GOT3 (cell line): Measurements from ENCODE around the gene MGST2.
"Not testable (repeated sequence)": the region's sequence is repeated elsewhere in the genome, so short reads cannot be mapped to it uniquely, and the experiment has no call there.

Source experiments
- DNase-seq: peaks from one replicate; lab custom pipeline; 2025; ENCODE audit warnings: mixed read lengths; lab: John Stamatoyannopoulos, UW

MGST2 gene

DNA sequence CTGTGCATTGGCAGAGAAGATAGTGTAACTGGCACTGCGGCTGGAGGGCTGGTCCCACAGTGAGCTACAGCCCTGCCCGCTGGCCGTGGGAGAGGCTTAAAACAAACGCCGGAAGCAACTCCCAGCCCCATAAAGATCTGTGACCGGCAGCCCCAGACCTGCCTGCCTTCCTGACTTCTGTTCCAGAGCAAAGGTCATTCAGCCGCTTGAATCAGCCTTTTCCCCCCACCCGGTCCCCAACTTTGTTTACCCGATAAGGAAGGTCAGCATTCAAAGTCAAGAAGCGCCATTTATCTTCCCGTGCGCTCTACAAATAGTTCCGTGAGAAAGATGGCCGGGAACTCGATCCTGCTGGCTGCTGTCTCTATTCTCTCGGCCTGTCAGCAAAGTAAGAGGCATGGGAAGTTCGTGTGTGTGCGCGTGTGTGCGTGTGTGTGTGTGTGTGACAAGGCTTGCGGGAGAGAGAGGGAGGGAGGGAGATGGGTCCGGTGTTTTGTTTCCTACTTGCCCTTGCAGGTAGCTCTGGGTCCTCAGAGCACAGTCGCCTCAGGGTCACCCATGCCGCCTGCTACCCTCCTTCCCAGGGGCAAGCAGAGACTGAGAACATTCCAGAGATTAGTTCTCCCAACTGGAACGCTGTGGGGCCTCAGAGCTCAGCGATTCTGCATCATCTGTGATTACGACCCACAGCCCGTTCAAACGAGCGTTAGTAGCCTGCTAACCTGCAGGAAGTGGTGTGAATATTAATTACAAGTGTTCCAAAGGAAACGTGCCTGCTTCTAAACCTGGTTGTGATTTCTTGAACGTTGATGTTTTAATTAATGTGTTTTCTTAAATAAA, at the start of gene MGST2:
Gene MGST2 (plus strand): TSS at position 130 of the 840 bp plus-strand sequence. CDS start 201 bp downstream, at position 331.
- no peak for DNase-seq

DNA sequence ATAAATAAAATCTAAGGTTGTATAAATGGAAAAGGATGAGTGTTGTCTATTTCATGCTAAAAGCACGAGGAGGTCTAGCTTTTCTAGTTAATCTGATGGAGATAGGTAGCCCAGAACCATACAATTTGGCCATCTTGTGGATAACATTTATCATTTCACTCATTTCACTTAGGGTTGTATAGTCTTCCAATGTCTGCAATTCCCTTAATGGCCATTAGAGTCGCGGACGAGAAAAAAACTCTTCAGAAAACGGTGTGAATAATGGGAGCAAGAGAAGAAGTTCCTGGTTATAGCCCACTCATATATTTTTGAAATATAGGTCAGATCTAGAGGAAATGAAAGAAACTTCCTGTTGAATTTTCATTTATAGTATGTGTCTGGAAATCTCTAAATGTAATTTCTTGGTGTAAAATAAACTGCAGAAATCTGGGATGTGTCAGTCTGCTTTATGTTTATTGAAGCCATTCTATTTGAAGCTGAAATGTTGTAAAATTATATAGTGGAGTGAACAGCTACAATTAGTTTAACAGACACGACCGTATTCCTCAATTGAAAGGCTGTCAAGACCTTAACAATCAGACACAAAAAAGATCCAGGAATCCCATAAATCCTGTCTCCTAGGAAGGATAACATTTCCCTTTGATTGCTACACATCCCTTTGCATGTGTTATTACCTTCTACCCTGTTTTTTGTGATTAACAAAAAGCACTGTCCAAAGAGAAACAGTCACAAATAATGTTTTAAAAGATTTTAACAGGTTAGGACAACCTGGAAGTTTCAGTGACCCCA, 47.7 kb upstream of the MGST2 start:
- no peak for DNase-seq

- no peak for DNase-seq
These were observed 46.0 kb upstream of the MGST2 start for GRCh38 chr4:139619644-139620043.

DNA sequence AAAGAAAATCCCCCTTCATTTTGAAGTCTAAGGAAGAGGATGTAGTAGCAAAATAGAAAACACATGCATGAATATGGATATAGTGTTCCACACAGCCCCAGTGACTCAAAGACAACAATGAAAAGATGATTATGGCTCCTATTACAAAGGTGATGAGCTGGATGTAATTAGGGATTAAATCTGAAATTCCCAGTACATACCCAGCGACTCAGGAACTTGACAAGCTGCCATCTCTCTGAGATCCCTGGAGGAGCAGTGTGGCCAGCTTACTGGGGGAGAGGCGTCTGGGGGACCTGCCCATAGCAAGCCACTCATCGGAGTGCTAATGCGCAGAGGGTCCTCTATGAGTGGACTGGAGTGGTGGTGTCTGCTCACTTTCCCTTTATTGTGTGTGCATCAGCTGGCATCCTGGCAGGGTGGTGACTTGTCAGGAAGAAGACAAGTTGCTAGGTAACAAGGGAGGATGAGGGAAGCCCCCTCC, 42.7 kb upstream of the MGST2 start:
- DNase-seq: no peak

GRCh38 chr4:139624441-139625092, 41.1 kb upstream of the MGST2 start:
- no peak for DNase-seq

- no peak for DNase-seq
These were observed 40.5 kb upstream of the MGST2 start for GRCh38 chr4:139625093-139625455.

GRCh38 chr4:139625482-139625881, 40.1 kb upstream of the MGST2 start:
- no peak for DNase-seq

DNA sequence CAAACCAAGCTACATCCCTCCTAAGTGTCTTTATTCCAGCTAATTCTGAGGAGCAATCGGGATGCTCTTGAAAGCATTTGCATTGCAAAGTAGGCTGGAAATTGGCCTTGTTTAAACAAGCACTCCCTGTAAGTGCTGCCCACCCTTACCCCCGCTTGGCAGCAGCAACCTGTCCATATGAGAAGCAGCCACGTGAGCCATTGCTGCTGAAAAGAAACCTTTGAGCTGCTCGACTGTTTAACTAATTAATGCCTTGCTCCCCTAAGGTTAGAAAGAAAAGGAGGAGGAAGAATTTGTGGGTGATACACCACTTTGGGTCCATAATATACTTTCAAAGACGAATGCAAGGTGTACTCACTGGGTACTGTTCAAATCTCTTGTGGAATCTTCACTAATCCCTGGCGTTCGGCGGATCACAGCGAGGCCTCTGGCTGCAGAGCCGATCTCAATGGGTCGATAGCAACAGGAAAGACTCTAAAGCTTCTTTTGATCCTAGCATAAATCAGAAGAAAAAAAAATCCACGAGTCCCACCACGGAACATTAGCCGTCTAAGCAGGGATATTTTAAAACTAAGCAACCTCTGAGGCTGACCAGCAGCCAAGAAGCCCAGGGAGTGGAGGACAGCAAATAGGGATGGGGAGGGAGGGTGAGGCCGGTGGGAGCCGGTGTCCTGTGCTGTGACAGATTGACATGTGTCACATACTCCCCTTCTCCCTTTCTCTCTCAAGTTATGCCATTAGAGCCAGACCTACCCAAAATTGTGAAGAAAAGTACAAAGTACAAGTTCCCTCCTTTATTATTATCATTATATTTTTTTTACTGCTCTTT, 37.2 kb upstream of the MGST2 start:
- no peak for DNase-seq

DNA sequence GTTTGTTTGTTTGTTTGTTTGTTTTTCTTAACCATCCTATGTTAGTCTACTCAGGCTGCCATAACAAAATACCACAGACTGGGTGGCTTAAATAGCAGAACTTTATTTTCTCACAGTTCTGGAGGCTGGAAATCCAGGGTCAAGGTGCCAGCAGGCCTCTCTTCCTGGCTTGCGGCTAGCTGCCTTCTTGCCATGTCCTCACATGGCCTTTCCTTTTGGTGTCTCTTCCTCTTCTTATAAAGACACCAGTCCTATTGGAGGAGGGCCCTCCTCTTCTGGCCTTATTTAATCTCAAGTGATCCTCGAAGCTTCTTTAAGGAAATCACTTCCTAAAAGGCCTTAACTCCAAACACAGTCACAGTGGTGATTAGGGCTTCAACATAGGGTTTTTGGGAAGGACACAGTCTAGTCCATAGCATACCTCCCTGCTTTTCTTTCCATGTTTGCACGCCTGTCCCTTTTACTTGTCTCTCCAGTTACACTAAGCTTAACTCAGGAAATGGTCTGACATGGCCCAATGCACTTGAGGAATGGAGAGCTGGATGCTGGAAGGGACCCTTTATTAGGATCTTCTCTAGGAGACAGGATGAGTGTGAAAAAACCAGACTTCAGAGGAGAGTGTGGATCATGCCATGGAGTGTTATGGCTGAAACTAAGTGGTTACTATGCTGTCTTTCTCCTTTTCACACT, 36.0 kb upstream of the MGST2 start:
- DNase-seq: no peak

- DNase-seq: no peak
These were observed 35.5 kb upstream of the MGST2 start for GRCh38 chr4:139630126-139630495.

GRCh38 chr4:139630991-139631390, 34.6 kb upstream of the MGST2 start:
- DNase-seq: no peak

DNA sequence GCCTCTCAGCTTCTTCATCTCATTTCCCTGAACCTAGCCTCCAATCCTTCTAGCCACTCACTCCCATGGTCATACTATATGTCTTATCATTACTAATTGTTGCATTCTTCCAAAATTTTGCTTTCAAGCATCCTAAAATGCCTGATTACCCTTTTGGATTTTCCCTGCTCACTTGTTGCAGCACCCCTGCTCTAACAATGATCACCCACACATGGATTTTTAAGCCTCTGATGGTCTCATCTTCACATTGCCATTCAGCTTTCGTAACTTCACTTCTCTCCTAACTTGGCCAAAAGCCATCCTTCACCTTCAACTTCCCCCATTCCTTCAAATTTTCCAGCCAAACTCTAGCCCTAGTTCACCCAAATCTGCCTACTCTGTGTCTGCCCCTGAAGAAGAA, 33.8 kb upstream of the MGST2 start:
- DNase-seq: no peak

GRCh38 chr4:139632739-139633138, 32.9 kb upstream of the MGST2 start:
- DNase-seq: not testable (repeated sequence)

DNA sequence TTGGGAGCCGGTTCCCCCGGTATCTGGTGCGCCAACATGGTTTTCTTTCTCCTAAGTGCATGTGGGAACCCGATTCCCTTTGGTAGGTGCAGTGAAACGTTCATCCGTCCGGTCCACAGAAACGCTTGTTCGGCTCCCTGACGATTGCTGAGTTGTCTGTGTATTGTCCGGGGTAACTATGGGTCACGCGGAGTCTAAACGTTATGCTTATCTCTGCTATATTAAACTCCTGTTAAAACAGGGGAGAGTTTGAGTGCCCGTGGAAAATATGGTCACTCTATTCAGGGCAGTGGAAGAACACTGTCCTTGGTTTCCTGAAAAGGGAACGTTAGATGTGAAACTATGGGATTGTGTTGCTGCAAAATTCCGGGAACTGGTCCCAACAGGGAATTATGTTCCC, 32.4 kb upstream of the MGST2 start:
- no peak for DNase-seq

DNA sequence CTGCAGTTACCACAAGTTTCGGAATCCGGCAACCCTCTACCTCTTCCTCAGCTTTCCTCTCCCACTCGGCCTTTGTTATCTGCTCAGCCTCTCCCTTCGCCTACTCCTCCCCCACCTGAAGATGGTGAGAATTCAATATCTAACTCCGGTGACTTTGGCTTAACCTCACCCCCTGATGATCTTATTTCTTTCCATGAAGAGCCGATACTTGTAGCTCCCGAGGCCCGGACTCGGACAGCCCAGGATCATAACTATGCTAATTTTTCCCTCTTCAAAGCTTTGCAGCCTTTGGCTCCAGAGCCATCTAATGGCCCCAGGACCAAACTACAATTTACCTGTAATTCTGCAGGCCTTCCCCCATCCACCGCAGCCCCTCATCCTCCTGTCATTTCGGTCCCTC, 32.0 kb upstream of the MGST2 start:
- DNase-seq: no peak

GRCh38 chr4:139635966-139636365, 29.7 kb upstream of the MGST2 start:
- DNase-seq: no peak

DNA sequence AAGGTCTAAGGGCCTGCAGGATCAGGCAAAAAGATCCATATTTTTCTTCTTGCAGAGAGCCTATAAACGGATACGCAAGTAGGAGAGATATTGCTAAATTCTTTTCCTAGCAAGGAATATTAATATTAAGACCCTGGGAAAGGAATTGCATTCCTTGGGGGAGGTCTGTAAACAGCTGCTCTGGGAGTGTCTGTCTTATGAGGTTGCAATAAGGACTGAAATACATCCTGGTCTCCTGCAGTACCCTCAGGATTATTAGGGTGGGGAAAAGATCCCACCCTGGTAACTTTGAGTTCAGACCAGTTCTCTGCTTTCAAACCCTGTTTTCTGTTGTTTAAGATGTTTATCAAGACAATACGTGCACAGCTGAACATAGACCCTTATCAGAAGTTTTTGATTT, 27.3 kb upstream of the MGST2 start:
- DNase-seq: not testable (repeated sequence)

GRCh38 chr4:139639654-139640053, 26.0 kb upstream of the MGST2 start:
- no peak for DNase-seq

DNA sequence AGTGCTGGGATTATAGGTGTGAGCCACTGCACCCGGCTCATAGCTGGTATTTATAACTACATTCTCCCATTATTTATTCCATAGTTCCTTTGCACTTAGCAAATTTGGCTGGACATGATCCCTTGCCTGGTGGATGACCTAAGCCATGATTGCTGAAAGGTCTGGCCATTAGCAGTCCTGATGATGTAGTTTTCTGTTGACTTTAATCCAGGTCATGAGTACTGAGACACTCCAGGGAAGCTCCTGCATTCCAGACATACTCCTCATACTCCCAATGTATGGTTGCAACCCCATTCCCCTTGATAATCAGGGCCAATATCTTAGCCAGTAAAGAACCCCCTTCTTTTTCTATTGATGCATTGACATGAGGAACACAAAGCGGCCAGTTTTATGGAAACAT, 24.4 kb upstream of the MGST2 start:
- no peak for DNase-seq

- DNase-seq: no peak
These were observed 23.3 kb upstream of the MGST2 start for GRCh38 chr4:139642364-139642763.
